ENCODE data around the gene DHX32.

GRCh38 chr10:125797994-125798662 is 83.0 kb downstream of the DHX32 start:
- TF ChIP-seq, protein P1, sequence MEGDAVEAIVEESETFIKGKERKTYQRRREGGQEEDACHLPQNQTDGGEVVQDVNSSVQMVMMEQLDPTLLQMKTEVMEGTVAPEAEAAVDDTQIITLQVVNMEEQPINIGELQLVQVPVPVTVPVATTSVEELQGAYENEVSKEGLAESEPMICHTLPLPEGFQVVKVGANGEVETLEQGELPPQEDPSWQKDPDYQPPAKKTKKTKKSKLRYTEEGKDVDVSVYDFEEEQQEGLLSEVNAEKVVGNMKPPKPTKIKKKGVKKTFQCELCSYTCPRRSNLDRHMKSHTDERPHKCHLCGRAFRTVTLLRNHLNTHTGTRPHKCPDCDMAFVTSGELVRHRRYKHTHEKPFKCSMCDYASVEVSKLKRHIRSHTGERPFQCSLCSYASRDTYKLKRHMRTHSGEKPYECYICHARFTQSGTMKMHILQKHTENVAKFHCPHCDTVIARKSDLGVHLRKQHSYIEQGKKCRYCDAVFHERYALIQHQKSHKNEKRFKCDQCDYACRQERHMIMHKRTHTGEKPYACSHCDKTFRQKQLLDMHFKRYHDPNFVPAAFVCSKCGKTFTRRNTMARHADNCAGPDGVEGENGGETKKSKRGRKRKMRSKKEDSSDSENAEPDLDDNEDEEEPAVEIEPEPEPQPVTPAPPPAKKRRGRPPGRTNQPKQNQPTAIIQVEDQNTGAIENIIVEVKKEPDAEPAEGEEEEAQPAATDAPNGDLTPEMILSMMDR (IDR thresholded peaks at IDR 0.05): no peak
- no peak for TF ChIP-seq POLR2A (IDR thresholded peaks at IDR 0.05)

All from transverse colon (tissue), 3 donors.